K562 (cell line): ENCODE results near the gene CTNNBL1. TPM values are rescaled to one million over a fixed set of nuclear protein-coding genes. Genes with fewer than 3 reads are reported as not detected.

Experiments used
- ATAC-seq: fragments of 200-7000 bp; cut with Tn5 transposase; 3 replicates; pipeline ENCODE4 v1.9.1; 2020; ENCODE audit warnings: moderate library complexity
- BruUV-seq: library from RNA; stranded (reverse); fragments of 400-500 nt; replicated peaks from 2 replicates; lab custom pipeline; 2021; lab: Mats Ljungman, UMichigan
- CTCF ChIA-PET: fragments of 300-600 bp; formaldehyde crosslinking; extraction: SDS; loops from one replicate; lab custom pipeline; 2021; ENCODE audit warnings: low intra/inter-chr PET ratio; lab: Yijun Ruan, JAX
- POLR2A ChIA-PET: fragments of 300-600, 350-650 bp; sonication (Branson Sonifier 250); formaldehyde crosslinking; extraction: SDS; loops from one replicate; lab custom pipeline; 2021; ENCODE audit warnings: antibody characterized with exemption, inconsistent platforms; lab: Yijun Ruan, JAX
- DNase-seq, 4 experiments: peaks; one replicate each; pipeline versions ENCODE4 v3.0.0 to v3.0.0-alpha.2; 2011 to 2018; ENCODE audit warnings: low spot score in 3 of 4, mixed read lengths in 3 of 4; ENCODE audit errors: extremely low read depth in 1 of 4
- FAIRE-seq: peaks from 2 replicates; lab custom pipeline; 2011; peaks lifted over from hg19 to GRCh38; lab: Jason Lieb, UNC
- H2AFZ ChIP-seq: 2 replicates; pipeline ENCODE4 v1.6.0; 2011; ENCODE audit warnings: low read depth, low read length, control low read depth, inconsistent platforms
- H3K27ac ChIP-seq: fragments of 200-600 bp; 3 replicates; pipeline ENCODE4 v1.8.0; 2011; ENCODE audit warnings: low read depth, mild to moderate bottlenecking, control low read depth, inconsistent platforms, low read length, moderate library complexity, mixed read lengths; ENCODE audit errors: extremely low read depth
- H3K27me3 ChIP-seq, 2 experiments: fragments of 300-600 bp in 1 of 2; 2 replicates in 1 of 2; 3 replicates in 1 of 2; pipeline versions ENCODE4 v1.6.0 to v1.8.0; 2011; ENCODE audit warnings: inconsistent platforms in 2 of 2, low read length in 2 of 2, mild to moderate bottlenecking in 1 of 2, mixed read lengths in 1 of 2, moderate library complexity in 1 of 2; ENCODE audit not compliant: control insufficient read depth in 2 of 2, insufficient read depth in 2 of 2
- H3K36me3 ChIP-seq: fragments of 300-600 bp; 3 replicates; pipeline ENCODE4 v1.8.0; 2011; ENCODE audit warnings: mild to moderate bottlenecking, low read length, inconsistent platforms; ENCODE audit not compliant: control insufficient read depth, insufficient read depth
- H3K4me1 ChIP-seq, 2 experiments: fragments of 200-600 bp in 1 of 2; replicated peaks in 1 of 2; 2 replicates in 1 of 2; 3 replicates in 1 of 2; pipeline versions ENCODE4 v1.5.1 to v1.8.0; 2011; ENCODE audit warnings: inconsistent platforms in 2 of 2, low read length in 2 of 2, mild to moderate bottlenecking in 1 of 2, mixed read lengths in 1 of 2, moderate library complexity in 1 of 2; ENCODE audit not compliant: control insufficient read depth in 2 of 2, insufficient read depth in 2 of 2
- H3K4me2 ChIP-seq: 2 replicates; pipeline ENCODE4 v1.6.1; 2011; ENCODE audit warnings: low read length, control low read depth, inconsistent platforms, mixed read lengths; ENCODE audit not compliant: insufficient read depth
- H3K4me3 ChIP-seq: fragments of 200-600 bp; sonication (generic), shearing (Covaris generic); 2 replicates; pipeline ENCODE4 v1.5.1; 2016; ENCODE audit warnings: control low read depth, inconsistent platforms
- H3K79me2 ChIP-seq: fragments of 200-600 bp; 3 replicates; pipeline ENCODE4 v1.8.0; 2011; ENCODE audit warnings: low read length, inconsistent platforms; ENCODE audit not compliant: control insufficient read depth, insufficient read depth
- H3K9ac ChIP-seq, 2 experiments: 2 replicates each; pipeline versions ENCODE4 v1.6.0 to v1.6.1; 2011; ENCODE audit warnings: low read depth in 2 of 2, low read length in 2 of 2, control low read depth in 1 of 2, inconsistent platforms in 1 of 2, mild to moderate bottlenecking in 1 of 2, mixed read lengths in 1 of 2; ENCODE audit not compliant: insufficient read depth in 1 of 2
- H3K9me1 ChIP-seq: one replicate; pipeline ENCODE4 v1.6.0; 2011; ENCODE audit warnings: inconsistent platforms, mild to moderate bottlenecking, low read length, moderate library complexity; ENCODE audit not compliant: control insufficient read depth, insufficient read depth
- H3K9me3 ChIP-seq: replicated peaks from 2 replicates; pipeline ENCODE4 v1.5.1; 2011; ENCODE audit warnings: low read depth, low read length, inconsistent platforms; ENCODE audit not compliant: control insufficient read depth, insufficient read depth
- H4K20me1 ChIP-seq: replicated peaks from 2 replicates; pipeline ENCODE4 v1.6.1; 2011; ENCODE audit warnings: low read length, inconsistent platforms, mixed read lengths; ENCODE audit not compliant: control insufficient read depth, insufficient read depth
- CBFB ChIP-seq: sonication (generic); formaldehyde crosslinking; IDR thresholded peaks from 2 replicates; pipeline ENCODE4 v1.4.0; 2020; ENCODE audit warnings: mild to moderate bottlenecking, missing genetic modification reagents
- CHAMP1 ChIP-seq: fragments of 450-650 bp; IDR thresholded peaks from 2 replicates; pipeline ENCODE4 v1.6.1; 2016; ENCODE audit warnings: mild to moderate bottlenecking
- DPF2 ChIP-seq: fragments of 450-650 bp; IDR thresholded peaks from 2 replicates; pipeline ENCODE4 v1.6.1; 2016
- EGR1 ChIP-seq: fragments of 450-650 bp; conservative IDR thresholded peaks from 2 replicates; pipeline ENCODE4 v1.6.1; 2017; ENCODE audit warnings: mild to moderate bottlenecking
- FUS ChIP-seq: fragments of 200-400 bp; formaldehyde crosslinking; optimal IDR thresholded peaks from 2 replicates; pipeline ENCODE3; 2017; ENCODE audit warnings: low read depth, low read length
- PHF21A ChIP-seq: fragments of 450-650 bp; IDR thresholded peaks from 2 replicates; pipeline ENCODE4 v1.6.1; 2017; ENCODE audit warnings: low read depth, borderline replicate concordance
- RBFOX2 ChIP-seq: fragments of 200-400 bp; formaldehyde crosslinking; IDR thresholded peaks from 2 replicates; pipeline ENCODE4 v1.6.1; 2017; ENCODE audit warnings: low read depth, mild to moderate bottlenecking, low read length, moderate library complexity
- RBM14 ChIP-seq: fragments of 200-400 bp; formaldehyde crosslinking; IDR thresholded peaks from 2 replicates; pipeline ENCODE4 v1.6.1; 2018; ENCODE audit warnings: low read depth, mild to moderate bottlenecking, low read length, moderate library complexity, borderline replicate concordance; ENCODE audit not compliant: insufficient read depth
- TCF7 ChIP-seq: sonication (generic); IDR thresholded peaks from 2 replicates; pipeline ENCODE4 v1.6.1; 2016; ENCODE audit warnings: antibody characterized with exemption, borderline replicate concordance
- ZNF668 ChIP-seq: fragments of 250-450 bp; sonication (Bioruptor Pico); IDR thresholded peaks from 2 replicates; pipeline ENCODE4 v1.8.0; 2022; ENCODE audit warnings: mild to moderate bottlenecking, inconsistent platforms
- WGBS: fragments of 100-300 bp; shearing (Covaris generic); methylation state at CpG from one replicate; pipeline ENCODE4 v1.1.6; 2016; ENCODE audit warnings: low coverage, mixed read lengths; ENCODE audit not compliant: insufficient coverage; ENCODE audit errors: missing lambda C conversion rate; 5-methylcytosine and 5-hydroxymethylcytosine counted together
- in situ Hi-C: fragments of 300-500 bp; cut with MboI; formaldehyde crosslinking; loops from 4 replicates; pipeline ENCODE4 v1.15.0; 2018; ENCODE audit warnings: inconsistent platforms, mixed read lengths
- intact Hi-C: fragments of 100-400 bp; cut with micrococcal nuclease; formaldehyde crosslinking; loops from 2 replicates; pipeline ENCODE4 v1.14.2; 2022
- polyA plus RNA-seq, 8 experiments: library from polyadenylated mRNA; depleted of rRNA in 4 of 8; stranded (reverse) in 5 of 8; unstranded in 3 of 8; fragments of >200 nt; fragmentation: Nextera tagmentation in 2 of 8; fragmentation: Illumina TruSeq in 1 of 8; extraction: Ambion mirVana in 2 of 8; extraction: Trizol in 1 of 8; gene quantifications; 2 replicates each; pipeline versions ENCODE4 v1.2.1 to v1.2.3, GENCODE V29; 2011 to 2014; ENCODE audit warnings: inconsistent platforms in 1 of 8, missing spikeins in 1 of 8
- total RNA-seq, 7 experiments: library from RNA; depleted of rRNA in 6 of 7; stranded (reverse); fragments of >200 nt in 6 of 7; fragmentation: Illumina TruSeq in 2 of 7; extraction: Trizol in 2 of 7; gene quantifications; 2 replicates each; pipeline versions ENCODE4 v1.2.1 to v1.2.3, GENCODE V29; 2011 to 2021; ENCODE audit warnings: low replicate concordance in 1 of 7

CTNNBL1 gene
- total and polyA plus RNA-seq, 9 of the 15 experiments (the other 6 are each of a cell fraction or from before 2014, with no cell fraction given), result 32.4 to 85.6 (median 43.6) TPM

DNA sequence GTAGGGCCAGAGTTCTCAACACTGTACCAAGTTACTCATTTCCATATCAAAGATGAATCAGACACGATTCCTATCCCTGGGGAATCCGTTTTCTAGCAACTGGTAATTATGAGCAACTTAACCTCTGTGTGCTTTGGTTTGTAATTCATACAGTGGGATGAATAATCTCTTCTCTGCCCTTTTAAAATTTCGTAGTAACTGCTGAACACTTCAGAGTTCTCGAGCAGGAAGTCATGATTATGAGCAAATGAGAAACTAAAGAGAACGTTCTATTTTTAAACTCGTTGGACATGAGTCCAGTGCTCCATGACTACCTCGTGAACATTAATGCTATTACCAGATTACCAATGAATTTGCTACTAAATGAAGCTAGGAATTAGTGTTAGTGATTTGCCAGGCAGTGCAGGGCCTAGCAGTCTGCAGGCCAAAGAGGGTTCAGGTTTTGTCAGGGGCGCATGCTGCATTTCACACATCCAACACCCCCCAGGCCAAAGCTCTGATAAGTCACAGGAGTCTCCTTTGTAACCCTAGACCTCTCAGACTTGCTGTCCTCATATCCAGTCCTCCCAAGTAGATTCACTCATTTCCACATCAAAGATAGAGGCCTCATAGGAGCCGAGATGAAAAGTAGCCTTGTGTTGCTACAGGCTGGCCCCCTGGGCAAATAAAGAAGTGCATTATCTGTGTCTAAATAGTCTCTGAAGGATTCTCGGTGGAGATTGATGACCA is 163.3 kb downstream of the CTNNBL1 start:
- TF ChIP-seq RBFOX2 (no peak), RBM14 (no peak), CHAMP1 (no peak), EGR1 (no peak), ZNF668 (no peak), TCF7 (no peak), PHF21A (no peak), DPF2 (no peak), CBFB (CRISPR knock-in tag) (no peak), FUS (no peak)
- TF ChIP-seq, all 486 proteins: peak for 0
- FAIRE-seq, result no peak
- in situ Hi-C loops, result no loop called here

More for the DNA sequence above, 163.3 kb downstream of the CTNNBL1 start:
- H3K4me1 ChIP-seq, result no peaks in the 10 kb centered on the region; a peak in 1 of 5 replicates
- H3K9me3 ChIP-seq, result no peaks in the 10 kb centered on the region
- WGBS, result 66% methylated on average over 10 of the region's 10 CpGs
- no peak for DNase-seq
- peaks cover 21% of the 10 kb centered on the region; the same call in 1 of the 3 replicates for H3K36me3 ChIP-seq
- ChIA-PET POLR2A (interaction anchor here (1.3 kb wide), 1 partner anchor 13 kb away, joined by 3 read pairs; no protein-coding TSS in a partner anchor), CTCF (no interaction called here)
- no peak for ATAC-seq
- no peaks in the 10 kb centered on the region for H3K9me1 ChIP-seq
- H2AFZ ChIP-seq, result no peak overlapping the region
- no peak overlapping the region for H3K4me2 ChIP-seq
- H3K27me3 ChIP-seq, result no peaks in the 10 kb centered on the region
- no peaks in the 10 kb centered on the region for H4K20me1 ChIP-seq
- H3K4me3 ChIP-seq, result no peak overlapping the region
- H3K27ac ChIP-seq, result no peak overlapping the region
- no TSS peak for BruUV-seq
- no peaks in the 10 kb centered on the region for H3K79me2 ChIP-seq
- intact Hi-C loops, result no loop called here
- no peak overlapping the region for H3K9ac ChIP-seq
